Mucosa of gallbladder (tissue), 1 donor: ENCODE data around the gene HMGXB3. TPM values are rescaled to one million over a fixed set of nuclear protein-coding genes. Genes with fewer than 3 reads are reported as not detected.

ENCODE experiments used
- DNase-seq: peaks from one replicate; pipeline ENCODE4 v3.0.0-alpha.2; 2020; ENCODE audit warnings: low spot score
- total RNA-seq: library from RNA; stranded (reverse); gene quantifications from one replicate; pipeline ENCODE4 v1.2.1, GENCODE V29; 2021
- donor health status: DM: no; HTN: no; CAD: no.

The HMGXB3 gene
- total RNA-seq, 1 donor from 2014 or later: 29.6 TPM

DNA sequence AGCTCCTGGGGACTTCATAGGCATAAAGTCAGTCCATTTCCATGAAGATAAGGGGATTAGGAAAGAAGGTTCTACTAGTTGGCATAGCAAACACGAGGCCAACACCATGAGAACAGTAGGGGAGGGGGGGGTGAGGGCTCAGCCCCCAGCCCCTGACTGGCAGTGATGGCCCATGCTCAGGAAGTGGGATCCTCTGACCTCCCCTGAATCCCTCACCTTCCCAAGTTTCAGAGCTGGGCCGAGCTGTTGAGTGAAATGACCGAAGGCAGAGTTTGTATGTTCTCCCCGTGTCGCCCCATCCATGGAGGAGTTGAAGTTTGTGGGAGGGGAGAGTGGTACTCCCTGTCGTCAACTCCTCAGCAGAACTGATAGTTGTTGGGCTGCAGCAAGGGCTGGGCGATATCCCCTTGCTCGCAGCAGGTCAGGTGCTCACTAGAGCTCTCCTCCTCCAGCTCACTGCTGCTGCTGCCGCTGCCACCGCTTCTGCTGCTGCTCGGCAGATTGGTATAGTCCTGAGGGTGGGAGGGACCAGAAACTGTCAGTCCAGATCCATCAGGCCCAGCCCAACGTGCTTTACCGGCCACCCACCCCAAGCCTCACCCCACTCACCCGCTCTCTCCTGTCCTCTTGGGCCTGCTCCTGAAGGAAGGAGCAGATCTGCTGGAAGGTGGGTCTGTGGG, 53.3 kb downstream of the HMGXB3 start:
- no peak for DNase-seq

DNA sequence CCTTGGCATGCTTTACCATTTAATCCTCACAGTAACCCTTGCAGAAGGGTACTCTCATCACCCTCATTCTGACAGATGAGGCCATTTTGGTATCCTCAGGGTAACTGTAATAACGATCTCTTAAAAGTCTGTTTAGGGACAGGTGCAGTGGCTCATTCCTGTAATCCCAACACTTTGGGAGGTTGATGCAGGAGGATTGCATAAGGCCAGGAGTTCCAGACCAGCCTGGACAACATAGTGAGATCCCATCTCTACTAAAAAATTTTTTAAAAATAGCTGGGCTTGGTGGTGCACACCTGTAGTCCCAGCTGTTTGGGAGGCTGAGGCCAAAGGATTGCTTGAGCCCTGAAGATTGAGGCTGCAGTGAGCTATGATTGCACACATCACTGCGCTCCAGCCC, 54.0 kb downstream of the HMGXB3 start:
- no peak for DNase-seq

DNA sequence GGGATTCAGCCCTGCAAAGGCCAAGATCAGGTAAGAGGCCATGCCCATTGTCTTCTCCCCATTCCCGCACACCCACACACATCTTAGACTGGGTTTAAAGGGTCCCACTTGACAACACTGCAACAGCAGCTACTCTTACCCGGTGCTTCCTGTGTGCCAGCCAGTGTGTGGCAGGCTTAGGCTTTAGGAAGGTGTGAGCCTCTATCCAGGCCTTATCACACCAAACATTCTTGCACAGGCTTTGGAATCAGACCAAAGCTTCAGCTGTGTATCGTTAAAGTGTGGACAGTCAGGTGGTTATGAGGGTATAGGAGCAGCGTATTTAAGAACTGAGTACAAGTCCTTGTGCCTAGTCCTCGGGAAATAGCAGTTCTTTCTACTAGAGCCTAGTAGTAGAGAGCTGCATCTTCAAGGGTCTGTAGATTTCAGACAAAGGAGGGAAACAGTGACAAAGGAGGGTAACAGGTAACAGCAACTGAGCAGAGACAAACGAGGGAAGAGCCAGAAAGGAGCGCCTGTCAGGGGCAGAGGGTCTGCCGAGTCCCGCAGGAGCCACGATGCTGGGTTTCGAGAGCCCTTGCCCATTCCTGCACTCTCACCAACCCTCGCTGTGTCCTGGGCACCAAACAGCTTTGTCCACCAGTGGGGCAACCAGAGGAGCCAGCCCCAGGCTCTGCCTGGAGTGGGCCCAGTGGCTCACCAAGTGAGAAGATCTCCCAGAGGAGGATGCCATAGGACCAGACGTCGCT, 55.0 kb downstream of the HMGXB3 start:
- DNase-seq: no peak

DNA sequence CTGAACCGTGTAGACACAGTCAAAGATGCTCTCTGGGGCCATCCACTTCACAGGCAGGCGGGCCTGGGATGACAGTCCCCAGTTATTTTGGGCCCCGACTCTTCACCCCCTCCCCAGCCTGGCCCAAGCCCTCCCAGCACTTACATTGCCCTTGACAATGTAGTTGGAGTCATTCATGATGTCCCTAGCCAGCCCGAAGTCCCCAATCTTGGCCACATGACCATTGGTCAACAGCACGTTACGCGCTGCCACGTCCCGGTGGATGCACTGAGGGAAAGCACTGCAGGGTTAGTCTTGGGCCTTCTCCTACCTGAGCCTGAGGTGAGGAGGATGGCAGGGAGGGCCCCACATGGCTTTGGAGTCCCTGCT, 55.5 kb downstream of the HMGXB3 start:
- DNase-seq: no peak

DNA sequence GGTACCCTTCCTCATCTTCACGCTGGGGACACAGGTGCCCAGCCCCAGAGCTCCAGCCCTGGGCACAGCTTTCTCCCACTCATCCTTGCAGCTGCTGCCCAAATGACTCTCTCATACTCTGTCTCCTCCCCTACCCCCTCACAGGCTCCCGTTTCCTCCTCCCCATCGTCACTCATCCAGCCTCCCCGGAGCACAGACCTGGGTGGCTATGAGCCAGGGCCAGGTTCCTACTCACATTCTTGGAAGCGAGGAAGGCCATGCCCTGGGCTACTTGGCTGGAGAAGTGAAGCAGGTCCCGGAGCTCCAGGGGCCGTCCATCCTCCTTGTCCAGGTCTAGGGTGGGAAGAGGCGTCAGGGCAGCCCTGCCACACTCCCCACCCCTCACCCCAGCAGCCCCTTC, 56.5 kb downstream of the HMGXB3 start:
- no peak for DNase-seq

DNA sequence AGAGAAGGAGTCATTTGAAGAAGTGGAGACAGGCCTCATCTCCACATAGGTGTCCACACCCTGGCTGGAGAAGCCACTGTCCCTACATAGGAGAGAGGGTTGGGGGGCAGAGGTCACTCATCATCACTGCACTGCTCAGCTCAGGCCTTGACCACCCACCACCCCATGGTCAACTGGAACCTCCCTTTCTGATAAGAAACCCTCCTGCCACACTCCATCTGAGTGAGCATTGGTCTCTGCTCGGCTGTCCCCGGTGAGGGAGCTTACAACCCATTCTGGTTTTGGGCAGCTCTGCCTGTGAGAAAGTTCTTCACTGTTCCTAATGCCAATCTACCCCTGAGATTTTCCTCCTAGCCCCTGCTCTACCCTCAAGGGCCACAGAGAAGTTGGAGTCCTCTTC, 57.0 kb downstream of the HMGXB3 start:
- no peak for DNase-seq

DNA sequence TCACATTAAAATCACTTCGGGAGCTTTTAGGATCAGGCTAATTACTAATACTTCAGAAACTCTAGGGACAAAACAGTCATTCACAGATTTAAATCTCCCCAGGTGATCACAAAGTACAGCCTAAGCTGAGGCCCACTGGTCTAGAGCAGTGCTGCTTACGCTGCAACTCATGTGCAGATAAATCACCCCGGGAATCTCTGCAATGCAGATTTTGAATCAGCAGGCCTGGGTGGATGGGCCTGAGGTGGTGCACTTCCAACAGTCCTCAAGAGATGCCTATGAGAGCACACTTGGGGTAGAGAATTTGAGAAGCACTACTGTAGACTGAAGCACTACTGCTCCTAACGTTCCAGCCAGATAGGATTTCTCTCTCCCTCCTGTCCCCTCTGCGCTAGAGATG, 57.5 kb downstream of the HMGXB3 start:
- no peak for DNase-seq

- peak; percentile 47 for DNase-seq
Measured at GRCh38 chr5:150058480-150059126, 58.1 kb downstream of the HMGXB3 start.

- DNase-seq: no peak
Measured at GRCh38 chr5:150059623-150060022, 59.1 kb downstream of the HMGXB3 start.

DNA sequence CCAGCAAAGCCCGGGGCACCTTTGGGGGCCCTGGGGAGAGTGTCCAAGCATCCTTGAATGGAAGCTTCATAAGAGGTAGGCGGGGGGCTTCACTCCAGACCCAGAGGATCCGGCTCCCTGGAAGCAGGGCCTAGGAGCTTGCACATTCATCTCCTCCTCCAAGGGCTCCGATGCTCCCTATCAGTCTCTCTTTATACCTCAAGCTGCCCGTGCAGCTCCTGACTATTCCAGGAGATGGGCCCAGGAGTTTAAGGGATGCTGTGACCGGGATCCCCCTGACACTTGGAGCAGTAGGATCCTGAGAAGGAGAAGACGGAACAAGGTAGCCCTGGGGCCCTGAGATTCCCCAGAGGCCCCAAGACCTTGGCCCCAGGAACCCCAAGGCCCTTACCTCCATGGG, 59.9 kb downstream of the HMGXB3 start:
- DNase-seq: no peak

DNA sequence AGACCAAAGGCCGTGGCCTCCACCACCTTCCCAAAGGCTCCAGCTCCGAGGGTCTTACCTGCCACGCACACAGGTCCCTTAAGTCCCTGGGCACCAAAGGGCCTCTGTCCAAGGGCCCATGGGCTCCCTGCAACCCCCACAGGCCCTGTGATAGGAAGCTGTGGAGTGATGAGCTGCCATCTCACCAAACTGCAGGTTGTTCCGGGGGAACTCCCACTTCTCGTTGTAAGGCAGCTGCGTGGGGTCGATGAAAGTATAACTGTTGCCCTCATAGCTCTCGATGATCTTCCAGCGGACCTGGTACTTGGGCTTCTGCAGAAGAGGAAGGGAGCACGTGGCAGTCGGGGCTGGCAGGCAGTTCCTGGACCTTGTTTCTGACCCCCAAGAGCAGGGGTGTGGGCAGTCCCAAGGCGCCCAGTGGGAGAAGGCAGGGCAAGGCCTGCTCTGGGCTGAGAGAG, 61.0 kb downstream of the HMGXB3 start:
- no peak for DNase-seq

DNA sequence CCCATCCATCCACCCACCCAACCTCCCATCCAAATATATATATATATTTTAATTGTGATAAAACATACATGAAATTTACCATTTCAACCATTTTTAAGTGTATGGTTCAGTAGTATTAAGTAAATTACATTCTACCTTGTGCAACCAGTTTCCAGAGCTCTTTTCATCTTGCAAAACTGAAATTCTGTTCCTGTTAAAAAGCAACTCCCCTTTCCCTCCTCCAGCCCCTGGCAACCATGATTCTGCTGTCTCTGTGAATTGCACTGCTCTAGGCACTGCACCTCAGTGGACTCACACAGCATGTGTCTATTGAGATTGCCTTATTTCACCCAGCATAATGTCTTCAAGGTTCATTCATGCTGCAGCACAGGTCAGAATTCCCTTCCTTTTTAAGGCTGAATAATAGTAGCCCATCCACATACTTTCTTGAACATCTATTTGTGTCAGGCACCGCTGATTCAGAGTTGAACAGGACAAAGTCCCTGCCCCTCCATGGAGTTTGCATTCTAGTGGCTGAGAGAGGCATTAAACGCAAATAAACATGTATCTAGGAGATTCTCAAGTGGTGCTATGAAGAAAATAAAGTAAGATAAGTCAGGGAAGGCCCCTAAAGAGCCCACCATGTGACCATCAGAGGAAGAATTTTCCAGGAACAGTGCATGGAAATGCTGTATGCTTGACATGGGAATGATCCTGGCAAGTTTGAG, 61.8 kb downstream of the HMGXB3 start:
- no peak for DNase-seq

DNA sequence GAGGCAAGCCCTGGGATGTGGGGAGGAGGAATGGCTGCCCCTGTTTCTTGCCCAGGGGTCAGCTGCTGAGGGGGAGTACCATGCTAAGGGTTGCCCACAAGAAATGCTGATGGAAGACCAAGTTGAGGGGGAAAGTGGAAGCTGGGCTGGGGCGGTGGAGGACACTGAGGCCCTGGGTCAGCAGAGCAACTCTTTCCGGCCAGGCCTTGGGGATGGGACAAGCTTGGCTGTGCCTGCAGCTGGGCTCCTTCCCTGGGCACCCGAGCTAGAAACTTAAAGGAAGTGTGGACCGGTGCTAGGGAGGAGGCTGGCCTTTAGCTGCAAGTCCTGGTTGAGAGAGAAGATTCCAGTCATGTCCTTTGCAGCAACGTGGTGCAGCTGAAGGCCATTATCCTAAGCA, 63.1 kb downstream of the HMGXB3 start:
- DNase-seq: no peak

GRCh38 chr5:150064681-150065220, 64.2 kb downstream of the HMGXB3 start:
- no peak for DNase-seq

- peak; percentile 23 for DNase-seq
Measured at GRCh38 chr5:150065346-150065745, 64.8 kb downstream of the HMGXB3 start.

GRCh38 chr5:150065886-150066285, 65.3 kb downstream of the HMGXB3 start:
- DNase-seq: no peak

DNA sequence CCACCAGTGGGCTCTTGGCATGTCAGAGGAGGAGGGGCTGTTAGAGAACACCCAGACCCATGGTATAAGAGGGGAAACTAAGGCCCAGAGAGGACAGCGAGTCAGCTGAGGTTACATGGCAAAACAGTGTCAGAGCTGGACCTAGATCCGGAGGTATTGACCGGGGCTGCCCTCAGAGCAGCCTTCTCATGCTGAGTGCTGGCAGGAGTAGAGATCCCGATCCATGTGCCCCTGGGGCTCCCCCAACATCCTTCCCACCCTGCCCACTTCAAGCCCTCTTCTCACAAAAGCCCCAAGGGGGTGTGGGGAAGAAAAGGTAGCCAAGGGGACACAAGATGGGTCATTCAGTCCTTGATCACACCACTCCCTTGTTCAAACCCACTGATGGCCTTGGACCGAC, 65.9 kb downstream of the HMGXB3 start:
- no peak for DNase-seq

DNA sequence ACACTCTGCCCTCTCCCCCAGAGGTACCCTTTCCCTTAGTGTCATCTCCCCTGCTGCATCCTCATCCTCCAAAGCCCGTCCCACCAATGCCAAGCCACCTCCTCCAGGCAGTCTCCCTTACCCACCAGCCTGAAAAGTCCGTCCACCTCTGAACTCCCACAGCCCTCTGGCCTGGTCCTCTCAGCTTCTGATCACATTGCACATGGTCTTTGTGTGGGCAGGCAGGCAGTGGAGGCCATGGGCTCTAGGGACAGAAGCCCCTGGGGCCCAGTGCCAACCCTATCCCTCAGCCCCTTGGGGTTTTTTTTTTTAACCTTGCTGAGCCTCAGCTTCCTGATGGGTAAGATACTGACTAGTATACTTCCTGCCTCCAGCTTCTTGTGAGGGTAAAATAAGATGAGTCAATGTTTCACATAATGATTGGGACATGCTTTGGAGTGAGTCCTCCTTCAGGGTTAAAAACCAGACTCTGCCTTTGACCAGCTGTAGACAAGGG, 66.4 kb downstream of the HMGXB3 start:
- no peak for DNase-seq

DNA sequence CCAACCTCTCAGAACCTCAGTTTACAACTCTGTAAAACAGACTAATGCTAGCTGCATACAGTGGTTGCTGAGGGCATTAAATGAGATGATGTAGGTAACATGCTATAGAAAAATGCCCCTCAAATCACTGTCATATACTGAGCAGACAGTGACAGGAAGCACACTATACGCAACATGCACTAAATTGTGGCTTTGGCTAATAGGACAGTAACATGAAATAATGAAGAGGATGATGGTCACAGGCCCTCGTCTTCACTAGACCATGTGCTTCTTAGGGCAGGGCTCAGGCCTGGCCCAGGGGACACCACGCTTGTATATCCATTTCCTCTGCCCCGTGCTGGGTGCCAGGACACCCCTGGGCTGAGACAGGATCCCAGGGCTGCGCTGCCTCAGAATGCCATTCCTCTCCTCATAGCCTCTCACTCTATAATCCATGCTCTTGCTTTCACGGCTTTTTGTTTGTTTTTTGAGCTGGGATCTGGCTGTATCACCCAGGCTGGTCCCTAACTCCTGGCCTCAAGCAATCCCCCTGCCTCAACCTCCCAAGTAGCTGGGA, 66.9 kb downstream of the HMGXB3 start:
- DNase-seq: no peak

GRCh38 chr5:150068071-150068470, 67.5 kb downstream of the HMGXB3 start:
- no peak for DNase-seq

DNA sequence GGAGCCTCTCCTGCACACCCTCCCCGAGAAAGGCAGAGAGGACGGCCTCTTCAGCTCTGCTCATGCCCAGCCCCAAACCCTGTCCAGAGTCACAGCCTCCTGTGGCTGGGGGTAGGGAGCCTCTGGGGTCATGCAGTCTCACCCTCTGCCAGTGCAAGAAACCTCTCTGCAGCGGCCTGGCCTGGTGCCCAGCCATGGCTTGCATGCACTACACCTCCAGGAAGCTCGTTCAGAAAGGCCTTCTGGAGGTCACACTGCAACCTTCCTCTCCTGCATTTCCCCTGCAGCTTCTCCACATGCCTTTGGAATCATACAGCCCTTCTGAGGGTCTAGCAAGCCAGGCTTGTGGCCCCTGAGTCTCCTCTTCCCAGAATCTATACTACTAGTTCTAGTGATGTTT, 67.9 kb downstream of the HMGXB3 start:
- peak; percentile 35 for DNase-seq
